Posterior vena cava (tissue), 2 donors: ENCODE results near the gene EEF1AKMT1. TPM values are rescaled to one million over a fixed set of nuclear protein-coding genes. Genes with fewer than 3 reads are reported as not detected.
"Not testable (repeated sequence)": the region's sequence is repeated elsewhere in the genome, so short reads cannot be mapped to it uniquely, and the experiment has no call there.

Experiments
- DNase-seq: peaks from one replicate; pipeline ENCODE4 v3.0.0-alpha.2; 2020; ENCODE audit warnings: low spot score
- intact Hi-C, 2 donors: fragments of 100-400 bp; cut with DNase I; formaldehyde crosslinking; loops; one replicate each; pipeline versions ENCODE4 v1.14.1 to v1.14.2; 2022 to 2023
- total RNA-seq, 2 donors: library from RNA; stranded (reverse); fragmentation: NEBNext Ultra II Directional; extraction: Animal tissue kit (Norgen Biotek cat#: 25700); gene quantifications; one replicate each; pipeline ENCODE4 v1.2.1, GENCODE V29; 2021
- donor health status: DM: yes; HTN: yes; CAD: no.
- donor health status: DM: yes; HTN: yes; CAD: no.

EEF1AKMT1 gene
- total RNA-seq, 2 donors from 2014 or later = 13.7 to 17.4 TPM

DNA sequence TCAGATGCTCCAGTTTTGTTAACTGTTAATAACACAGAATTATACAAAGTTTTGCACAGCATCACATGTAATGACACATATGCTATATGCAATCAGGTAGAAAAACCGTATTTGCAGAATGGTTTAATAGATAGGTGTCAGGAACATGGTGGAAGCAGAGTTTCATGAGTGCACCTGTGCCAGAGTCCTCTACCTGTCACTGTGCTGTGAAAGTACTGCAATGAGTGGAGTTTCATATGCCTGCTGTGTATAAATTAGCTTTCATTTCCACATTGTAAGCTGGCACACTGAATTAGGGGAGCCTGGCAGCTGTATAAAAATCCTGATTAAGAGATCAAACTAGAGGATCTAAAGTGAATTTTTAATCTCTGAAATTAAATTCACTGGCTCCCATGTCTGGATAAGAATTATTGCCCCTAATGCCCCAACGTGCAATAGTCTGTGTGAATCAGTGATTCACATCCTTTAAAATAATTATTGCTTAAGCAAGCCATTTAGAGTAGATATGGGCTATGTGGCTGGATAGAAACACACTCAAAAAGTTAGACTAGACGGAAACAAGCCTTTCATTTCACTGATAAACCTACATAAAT lies 8.5 kb upstream of the EEF1AKMT1 start:
- intact Hi-C loops = no loop called here
- no peak for DNase-seq

DNA sequence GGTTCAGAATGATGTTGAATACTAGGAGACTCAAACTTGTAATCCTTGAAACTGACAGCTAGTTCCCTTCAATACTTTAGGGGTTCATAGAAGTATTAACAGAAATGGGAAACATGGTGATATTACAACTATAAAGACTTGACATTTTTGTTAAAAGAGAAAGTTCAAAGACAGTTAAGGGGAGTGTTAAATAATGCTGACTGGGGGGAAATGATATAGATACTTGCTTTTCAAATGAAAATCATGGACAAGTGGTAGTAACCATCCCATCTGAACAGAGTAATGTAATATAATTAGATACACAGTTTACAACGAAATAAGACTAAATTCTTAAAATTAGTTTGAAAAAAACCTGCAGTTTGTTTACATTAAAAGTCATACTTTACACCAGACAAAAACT lies 6.6 kb upstream of the EEF1AKMT1 start:
- DNase-seq = no peak
- intact Hi-C loops = no loop called here

DNA sequence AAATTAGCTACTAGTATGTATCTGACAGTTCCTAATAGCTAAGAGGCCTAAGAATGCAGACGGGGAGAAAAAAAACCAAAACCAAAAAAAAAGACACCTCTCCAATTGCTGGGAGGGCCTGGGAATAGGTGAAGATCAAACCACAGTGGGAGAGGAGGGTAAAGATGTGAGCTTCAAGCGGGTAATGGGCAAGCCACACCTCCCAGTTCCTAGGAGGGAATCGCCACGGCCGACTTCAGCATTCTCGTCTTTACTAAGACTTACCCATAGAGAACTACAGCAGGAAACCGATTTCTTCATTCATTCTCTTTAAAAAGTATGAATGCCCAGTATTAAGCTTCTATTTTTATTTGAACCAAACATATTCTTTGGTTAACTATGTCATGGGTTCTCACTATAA lies 5.6 kb upstream of the EEF1AKMT1 start:
- intact Hi-C loops = no loop called here
- no peak for DNase-seq

DNA sequence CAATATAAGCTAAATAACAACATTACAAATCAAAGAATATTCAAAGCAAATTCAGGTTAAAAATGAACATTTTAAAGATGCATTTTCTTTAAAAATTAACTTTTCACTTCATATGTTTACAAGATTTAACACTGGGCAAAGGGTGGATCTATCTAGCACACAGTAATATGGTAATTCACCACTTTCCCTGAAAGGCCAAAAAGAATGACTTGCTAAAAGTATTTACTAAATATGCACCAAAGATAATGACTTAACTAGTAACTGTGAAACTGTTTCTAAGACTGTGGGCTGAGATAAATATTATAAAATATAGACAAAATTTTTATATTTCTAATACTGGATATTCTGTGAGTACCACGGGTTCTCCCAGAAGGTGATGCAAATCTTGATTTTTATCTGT lies 4.5 kb upstream of the EEF1AKMT1 start:
- intact Hi-C loops = no loop called here

DNA sequence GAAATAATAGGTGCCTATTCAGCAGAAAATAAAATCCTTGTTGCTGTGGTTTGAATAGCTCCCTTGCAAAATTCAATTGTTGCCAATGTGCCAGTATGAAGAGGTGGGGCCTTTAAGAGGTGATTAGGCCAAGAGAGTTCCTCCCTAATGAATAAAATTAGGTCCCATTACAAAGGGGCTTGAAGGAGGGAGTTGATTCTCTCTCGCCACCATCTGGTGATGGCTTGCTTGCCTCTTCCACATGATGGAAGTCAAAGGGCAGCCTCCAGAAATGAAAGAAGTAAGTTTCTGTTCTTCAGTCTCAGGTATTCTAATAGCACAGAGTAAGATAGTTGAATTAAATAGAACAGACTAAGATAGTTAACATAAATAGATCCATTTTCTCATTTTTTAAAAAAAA lies 3.0 kb upstream of the EEF1AKMT1 start:
- DNase-seq = no peak
- intact Hi-C loops = no loop called here

More for the DNA sequence above, 4.5 kb upstream of the EEF1AKMT1 start:
- DNase-seq = no peak

DNA sequence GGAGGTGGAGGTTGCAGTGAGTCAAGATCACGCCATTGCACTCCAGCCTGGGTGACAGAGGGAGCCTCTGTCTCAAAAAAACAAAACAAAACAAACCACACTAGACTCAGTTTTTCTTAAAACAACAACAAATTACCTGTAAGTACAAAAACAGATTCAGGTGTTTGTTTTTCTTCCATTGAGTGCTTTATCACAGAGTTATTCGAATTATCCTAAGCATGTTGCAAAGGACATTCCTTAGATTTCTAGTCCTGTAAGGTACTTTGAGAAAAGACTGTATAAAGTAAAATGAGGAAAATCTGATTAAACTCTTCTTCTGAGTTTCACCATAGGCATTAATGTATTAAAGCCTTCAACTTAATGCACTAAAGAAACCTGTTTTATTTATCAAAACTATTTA lies 2.2 kb upstream of the EEF1AKMT1 start:
- intact Hi-C loops = no loop called here
- no peak for DNase-seq

DNA sequence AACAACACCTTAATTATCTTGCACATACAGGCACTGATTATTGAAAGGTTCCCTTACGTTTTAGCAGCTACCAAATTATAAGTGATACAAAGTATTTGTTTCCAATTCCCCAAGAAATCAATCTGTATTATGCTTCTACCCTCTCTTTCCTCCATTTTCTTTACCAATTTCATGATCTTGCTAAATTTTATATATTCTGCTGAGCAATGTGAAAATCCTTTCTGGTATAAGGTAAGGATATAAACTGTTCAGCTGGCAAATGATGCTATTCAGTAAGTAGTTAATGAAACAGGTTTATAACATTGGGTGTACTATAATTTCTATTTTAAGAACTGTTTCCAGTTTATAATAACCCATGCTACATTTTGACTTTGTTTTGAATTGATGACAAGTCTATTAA lies 985 bp upstream of the EEF1AKMT1 start:
- no peak for DNase-seq
- intact Hi-C loops = no loop called here

DNA sequence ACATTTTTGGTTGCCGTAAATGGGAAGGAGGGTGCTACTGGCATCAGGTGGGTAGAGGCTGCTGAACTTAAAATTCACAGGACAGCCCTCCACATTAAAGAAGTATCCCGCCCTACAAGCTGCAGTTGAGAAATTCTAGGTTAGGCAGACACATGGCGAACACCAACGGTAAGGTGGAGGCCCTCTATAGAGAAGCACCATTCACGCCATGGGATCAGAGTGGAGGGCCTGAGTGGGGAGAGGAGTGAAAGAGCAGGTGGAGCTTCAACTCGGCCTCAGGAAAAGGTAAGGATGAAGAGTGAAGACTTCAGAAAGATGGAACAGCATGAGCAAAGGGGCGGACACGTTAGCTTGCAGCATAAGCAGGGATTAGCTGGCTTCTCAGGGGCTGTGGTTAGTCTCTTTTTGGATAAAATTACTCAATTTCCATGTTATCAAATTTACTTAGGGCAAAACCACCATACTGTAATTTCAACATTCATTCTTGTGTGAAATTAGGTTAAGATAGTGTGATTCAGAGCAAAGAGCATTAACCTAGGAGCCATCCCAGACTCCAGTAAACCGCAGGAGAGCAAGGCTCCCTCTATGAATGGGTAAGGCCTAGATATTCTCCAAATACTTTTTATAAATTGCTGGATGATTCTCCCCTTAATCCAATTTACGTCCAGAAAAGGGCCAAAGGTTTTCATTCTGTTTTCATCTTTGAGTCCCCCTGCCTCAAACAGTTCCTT lies 1.2 kb downstream of the EEF1AKMT1 start:
- no peak for DNase-seq
- intact Hi-C loops = no loop called here

DNA sequence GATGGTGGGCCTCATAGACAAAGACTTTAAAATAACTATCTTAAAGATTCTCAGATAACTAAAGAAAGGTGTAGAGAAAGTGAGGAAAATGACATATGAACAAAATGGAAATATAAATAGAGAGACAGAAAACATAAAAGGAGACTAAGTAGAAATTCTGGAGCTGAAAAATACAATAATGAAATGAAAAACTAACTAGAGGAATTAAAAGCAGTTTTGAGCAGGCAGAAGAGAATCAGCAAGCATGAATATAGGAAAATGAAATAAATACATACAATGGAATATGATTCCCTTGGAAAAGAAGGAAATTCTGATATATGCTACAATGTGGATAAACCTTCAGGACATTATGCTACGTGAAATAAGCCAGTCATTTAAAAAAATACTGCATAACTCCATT lies 3.9 kb downstream of the EEF1AKMT1 start:
- intact Hi-C loops = no loop called here
- DNase-seq = no peak

DNA sequence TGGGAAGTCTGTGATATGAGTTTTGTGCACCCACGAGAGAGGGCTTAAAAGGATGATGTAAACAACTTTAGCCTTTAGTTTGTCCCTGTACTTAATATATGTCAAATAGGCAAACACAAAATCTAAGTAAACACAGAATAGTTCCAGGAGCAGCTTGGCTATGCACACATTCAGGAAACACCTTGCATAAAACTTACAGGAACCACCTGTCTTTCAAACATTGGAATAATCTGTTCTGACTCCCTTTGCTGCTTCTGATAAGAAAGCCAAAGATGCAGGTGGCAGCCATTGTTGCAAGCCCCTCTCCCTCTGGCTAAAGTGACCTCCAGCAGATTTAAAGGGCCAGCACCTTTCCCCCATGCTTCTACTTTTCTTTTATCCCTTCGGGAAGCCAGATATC lies 4.7 kb downstream of the EEF1AKMT1 start:
- intact Hi-C loops = no loop called here
- DNase-seq = no peak

DNA sequence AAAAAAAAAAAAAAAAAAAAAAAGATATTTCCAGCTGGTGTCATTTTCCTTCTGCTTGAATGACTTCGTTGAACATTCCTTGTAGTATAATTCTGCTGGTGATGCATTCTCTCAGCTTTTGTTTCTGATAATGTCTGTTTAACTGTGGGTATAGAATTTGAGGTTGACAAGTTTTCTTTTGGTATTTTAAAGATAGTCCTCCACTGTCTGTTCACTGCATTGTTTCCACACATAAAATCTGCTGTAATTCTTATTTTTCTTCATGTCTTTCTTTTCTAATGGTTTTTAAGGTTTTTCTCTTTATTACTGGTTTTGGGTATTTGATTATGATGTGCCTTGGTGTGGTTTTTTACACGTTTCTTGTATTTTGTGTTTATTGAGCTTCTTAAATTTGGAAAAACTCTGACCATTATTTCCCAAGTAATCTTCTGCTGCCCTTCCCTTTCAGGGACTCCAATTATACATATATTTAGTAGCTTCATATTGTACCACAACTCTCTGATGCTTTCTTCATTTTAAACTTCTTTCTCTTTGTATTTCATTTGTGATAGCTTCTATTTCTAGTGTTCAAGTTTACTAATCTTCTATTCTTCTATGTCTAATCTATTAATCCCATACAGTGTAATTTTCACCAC lies 6.3 kb downstream of the EEF1AKMT1 start:
- intact Hi-C loops = no loop called here
- no peak for DNase-seq

DNA sequence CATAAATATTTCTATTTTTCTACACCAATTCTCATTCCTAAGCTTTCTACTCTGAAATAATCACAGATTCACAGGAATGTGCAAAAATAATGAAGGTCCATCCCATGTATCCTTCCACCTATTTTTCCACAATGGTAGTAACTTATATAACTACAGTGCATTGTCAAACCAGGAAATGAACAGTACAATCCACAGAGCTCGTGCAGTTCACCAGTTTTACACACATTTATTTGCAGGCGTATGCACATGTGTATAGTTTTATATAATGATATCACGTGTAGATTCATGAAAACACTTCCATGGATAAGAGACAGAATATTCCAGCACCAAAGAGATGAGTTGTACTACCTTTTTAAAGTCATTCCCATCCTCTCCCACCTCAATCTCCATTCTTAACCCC lies 12.9 kb downstream of the EEF1AKMT1 start:
- DNase-seq = no peak
- intact Hi-C loops = loop anchor here in 1 of 2 donors (5.0 kb wide), 1 partner anchor 34 kb away; no protein-coding TSS in a partner anchor

DNA sequence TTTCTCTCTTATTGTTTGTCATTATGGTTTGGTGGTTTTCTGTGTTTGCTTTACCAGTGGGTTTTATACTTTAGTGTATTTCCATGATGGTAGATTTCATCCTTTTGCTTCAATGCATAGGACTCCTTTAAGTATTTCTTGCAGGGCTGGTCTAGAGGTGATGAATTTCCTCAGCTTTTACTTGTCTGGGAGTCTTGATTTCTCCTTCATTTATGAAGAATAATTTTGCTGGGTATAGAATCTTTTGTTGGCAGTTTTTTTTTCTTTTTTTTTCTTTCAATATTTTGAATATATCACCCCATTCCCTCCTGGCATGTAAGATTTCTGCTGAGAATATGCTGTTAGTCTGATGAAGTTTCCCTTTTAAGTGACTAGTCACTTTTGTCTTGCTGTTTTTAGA lies 19.8 kb downstream of the EEF1AKMT1 start:
- intact Hi-C loops = no loop called here
- no peak for DNase-seq

DNA sequence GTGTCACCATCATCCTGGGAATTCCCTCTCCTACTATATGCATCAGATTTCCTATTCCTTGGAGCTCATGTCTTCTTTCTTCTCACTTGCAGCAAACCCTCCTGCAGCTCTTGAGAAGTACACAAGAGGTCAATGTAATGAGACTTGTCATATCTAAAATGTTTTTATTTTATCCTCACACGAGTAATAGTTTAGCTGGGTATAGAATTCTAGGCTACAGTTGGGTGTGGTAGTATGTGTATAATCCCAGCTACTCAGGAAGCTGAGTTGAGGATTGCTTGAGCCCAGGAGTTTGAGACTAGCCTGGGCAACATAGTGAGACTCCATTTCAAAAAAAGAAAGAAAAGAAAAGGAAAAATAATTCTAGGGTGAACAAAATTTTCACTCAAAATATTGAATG lies 24.4 kb downstream of the EEF1AKMT1 start:
- no peak for DNase-seq
- intact Hi-C loops = no loop called here

DNA sequence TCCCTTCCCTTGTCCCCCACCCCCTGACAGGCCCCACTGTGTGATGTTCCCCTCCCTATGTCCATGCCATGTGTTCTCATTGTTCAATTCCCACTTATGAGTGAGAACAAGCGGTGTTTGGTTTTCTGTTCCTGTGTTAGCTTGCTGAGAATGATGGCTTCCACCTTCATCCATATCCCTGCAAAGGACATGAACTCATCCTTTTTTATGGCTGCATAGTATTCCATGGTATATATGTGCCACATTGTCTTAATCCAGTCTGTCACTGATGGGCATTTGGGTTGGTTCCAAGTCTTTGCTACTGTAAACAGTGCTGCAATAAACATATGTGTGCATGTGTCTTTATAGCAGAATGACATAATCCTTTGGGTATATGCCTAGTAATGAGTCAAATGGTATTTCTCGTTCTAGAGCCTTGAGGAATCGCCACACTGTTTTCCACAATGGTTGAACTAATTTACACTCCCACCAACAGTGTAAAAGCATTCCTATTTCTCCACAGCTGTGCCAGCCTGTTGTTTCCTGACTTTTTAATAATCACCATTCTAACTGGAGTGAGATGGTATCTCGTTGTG lies 29.8 kb downstream of the EEF1AKMT1 start:
- intact Hi-C loops = not testable (repeated sequence)

DNA sequence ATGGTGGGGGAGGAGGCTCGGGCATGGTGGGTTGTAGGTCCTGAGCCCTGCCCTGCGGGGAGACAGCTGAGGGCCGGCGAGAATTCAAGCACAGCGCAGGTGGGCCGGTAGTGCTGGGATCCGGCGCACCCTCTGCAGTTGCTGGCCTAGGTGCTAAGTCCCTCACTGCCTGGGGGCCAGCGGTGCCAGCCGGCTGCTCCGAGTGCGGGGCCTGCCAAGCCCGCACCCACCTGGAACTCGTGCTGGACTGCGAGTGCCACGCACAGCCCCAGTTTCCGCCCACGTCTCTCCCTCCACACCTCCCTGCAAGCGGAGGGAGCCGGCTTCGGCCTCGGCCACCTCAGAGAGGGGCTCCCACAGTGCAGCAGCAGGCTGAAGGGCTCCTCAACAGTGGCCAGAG lies 33.7 kb downstream of the EEF1AKMT1 start:
- DNase-seq = no peak
- intact Hi-C loops = no loop called here

More for the DNA sequence above, 29.8 kb downstream of the EEF1AKMT1 start:
- not testable (repeated sequence) for DNase-seq

DNA sequence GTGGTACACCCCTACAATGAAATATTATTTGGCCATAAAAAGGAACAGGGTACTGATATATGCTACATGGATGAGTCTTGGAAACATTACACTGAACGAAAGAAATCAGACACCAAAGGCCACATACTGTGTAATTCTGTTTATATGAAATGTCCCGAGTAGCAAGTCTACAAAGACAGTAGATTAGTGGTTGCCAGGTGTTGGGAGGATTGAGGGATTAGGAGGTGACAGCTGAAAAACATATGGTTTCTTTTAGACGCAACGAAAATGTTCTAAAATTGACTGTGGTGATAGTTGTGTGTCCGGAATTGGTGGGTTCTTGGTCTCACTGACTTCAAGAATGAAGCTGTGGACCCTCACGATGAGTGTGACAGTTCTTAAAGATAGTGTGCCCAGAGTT lies 35.1 kb downstream of the EEF1AKMT1 start:
- no peak for DNase-seq

DNA sequence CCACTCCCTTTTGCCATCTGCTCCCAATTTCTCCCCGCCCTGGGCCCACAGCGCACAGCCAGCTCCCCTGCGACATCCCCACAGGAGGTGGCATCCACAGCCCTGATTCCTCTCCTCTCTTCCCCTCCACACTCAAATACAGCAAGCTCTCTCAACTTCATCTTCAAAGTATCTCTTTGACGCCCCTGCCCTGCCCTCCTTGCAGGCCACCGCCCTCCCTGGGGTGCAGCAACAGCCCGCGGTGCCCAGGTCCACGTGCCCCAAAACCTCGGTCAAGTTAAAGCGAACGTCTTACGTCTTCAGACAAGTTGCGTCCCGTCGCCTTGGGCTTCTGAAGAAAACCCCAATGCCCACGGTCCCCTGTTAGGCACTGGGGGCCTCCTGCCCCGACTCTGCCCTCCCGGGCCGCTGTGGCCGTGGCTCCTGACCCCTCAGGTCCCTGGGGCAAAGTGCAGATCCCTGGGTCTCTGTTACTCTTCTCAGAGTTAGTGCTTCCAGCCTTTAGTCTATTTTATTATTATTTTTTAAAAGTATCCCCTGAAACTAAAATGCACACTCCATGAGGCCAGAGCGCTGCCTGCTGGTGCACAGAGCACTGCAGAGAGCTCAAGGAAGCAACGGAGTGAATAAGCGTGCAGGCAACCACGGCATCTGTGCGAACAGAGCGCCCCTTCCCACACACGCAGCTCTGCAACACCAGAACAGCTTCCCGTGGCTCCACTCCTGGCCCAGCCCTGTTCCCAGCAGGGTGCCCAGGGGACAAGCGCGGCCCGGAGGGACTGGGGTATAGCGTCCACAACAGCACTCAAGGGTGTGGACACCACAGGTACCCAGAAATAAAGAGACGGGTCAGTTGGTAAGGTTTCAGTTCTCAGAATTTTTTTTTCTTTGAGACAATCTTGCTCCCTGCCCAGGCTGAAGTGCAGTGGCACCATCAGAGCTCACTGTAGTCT lies 43.9 kb downstream of the EEF1AKMT1 start:
- intact Hi-C loops = loop anchor here in 1 of 2 donors (5.0 kb wide), 1 partner anchor 32 kb away; no protein-coding TSS in a partner anchor
- DNase-seq = no peak

More for the DNA sequence above, 35.1 kb downstream of the EEF1AKMT1 start:
- intact Hi-C loops = no loop called here
